ENCODE measurements around the gene SLC15A1. TPM values are rescaled to one million over a fixed set of nuclear protein-coding genes. Genes with fewer than 3 reads are reported as not detected.

The SLC15A1 gene
- total RNA-seq (2014; rRNA removed; shearing (Covaris generic)) (not detected in 2 replicates), total RNA-seq (2022) (not detected in 2 replicates), Bru-seq, nascent RNA (percentile 8 among the genes with signal in this experiment), BruChase-seq, experiment 1, labeled RNA remaining after a 6-hour chase (percentile 9 among the genes with signal in this experiment), BruChase-seq, experiment 2, labeled RNA remaining after a 2-hour chase (percentile 2 among the genes with signal in this experiment)
- long read RNA-seq, result 0 reads

- Histone ChIP-seq H4K20me1 (ENCODE audit: insufficient read depth, low read length) (no peaks in the 10 kb centered on the region), H3K9me3 (ENCODE audit: low read length) (no peaks in the 10 kb centered on the region), H3K79me2 (ENCODE audit: insufficient read depth, low read depth, low read length) (no peaks in the 10 kb centered on the region), H3K36me3 (ENCODE audit: insufficient read depth, low read length) (no peaks in the 10 kb centered on the region), H3K9me2 (ENCODE audit: insufficient read depth, low read length) (no peaks in the 10 kb centered on the region), H3K27ac (ENCODE audit: low read depth, low read length, poor library complexity, severe bottlenecking) (no peak within 1 kb of the TSS), H2AFZ (ENCODE audit: low read length) (no peak within 1 kb of the TSS), H3K4me3 (ENCODE audit: low read depth, low read length, poor library complexity, severe bottlenecking) (no peak within 1 kb of the TSS), H3K4me2 (ENCODE audit: low read length) (no peak within 1 kb of the TSS), H3K4me1 (ENCODE audit: insufficient read depth, low read length, poor library complexity, severe bottlenecking) (no peaks in the 10 kb centered on the region)
- DNase-seq (ENCODE audit: low spot score), result no peak
- ChIA-PET POLR2A (no interaction called here), CTCF (ENCODE audit: unreplicated experiment) (no interaction called here)
- TF ChIP-seq EZH2phosphoT487 (IDR thresholded peaks at IDR 0.05; ENCODE audit: borderline replicate concordance, low read depth, low read length), result no peak
- no peak for TF ChIP-seq CTCF (conservative IDR thresholded peaks at IDR 0.05; ENCODE audit: low read length)
- no TSS peak for BruUV-seq (replicated peaks)
- intact Hi-C loops (cut with micrococcal nuclease; ENCODE audit: unreplicated experiment), result no loop called here
Measured at GRCh38 chr13:98752467-98753290, at the start of gene SLC15A1. Gene SLC15A1 (minus strand): TSS chr13:98752672. CDS start chr13:98752598, 74 bp downstream.

- CTCF ChIA-PET (ENCODE audit: unreplicated experiment), result interaction anchor here (0.6 kb wide), 1 partner anchor 36 kb away, joined by 3 read pairs; no protein-coding TSS in a partner anchor
- no peak overlapping the region for H2AFZ ChIP-seq (ENCODE audit: low read length)
- no peak for TF ChIP-seq EZH2phosphoT487 (IDR thresholded peaks at IDR 0.05; ENCODE audit: borderline replicate concordance, low read depth, low read length)
- no peak for TF ChIP-seq CTCF (conservative IDR thresholded peaks at IDR 0.05; ENCODE audit: low read length)
- DNase-seq (ENCODE audit: low spot score), result no peak
- no peaks in the 10 kb centered on the region for H4K20me1 ChIP-seq (ENCODE audit: insufficient read depth, low read length)
- POLR2A ChIA-PET, result no interaction called here
- no peaks in the 10 kb centered on the region for H3K4me1 ChIP-seq (ENCODE audit: insufficient read depth, low read length, poor library complexity, severe bottlenecking)
- H3K4me2 ChIP-seq (ENCODE audit: low read length), result no peak overlapping the region
- no peaks in the 10 kb centered on the region for H3K9me3 ChIP-seq (ENCODE audit: low read length)
- H3K9me2 ChIP-seq (ENCODE audit: insufficient read depth, low read length), result no peaks in the 10 kb centered on the region
- H3K4me3 ChIP-seq (ENCODE audit: low read depth, low read length, poor library complexity, severe bottlenecking), result no peak overlapping the region
- no TSS peak for BruUV-seq (replicated peaks)
- no peak overlapping the region for H3K27ac ChIP-seq (ENCODE audit: low read depth, low read length, poor library complexity, severe bottlenecking)
- intact Hi-C loops (cut with micrococcal nuclease; ENCODE audit: unreplicated experiment), result no loop called here
- no peaks in the 10 kb centered on the region for H3K79me2 ChIP-seq (ENCODE audit: insufficient read depth, low read depth, low read length)
- H3K36me3 ChIP-seq (ENCODE audit: insufficient read depth, low read length), result no peaks in the 10 kb centered on the region
Measured at GRCh38 chr13:98801626-98802418, 49.4 kb upstream of the SLC15A1 start.

All from OCI-LY7 (cell line).